Immature natural killer cell (primary cell): ENCODE data around the gene HEG1. TPM values are rescaled to one million over a fixed set of nuclear protein-coding genes. Genes with fewer than 3 reads are reported as not detected.
A peak's percentile ranks its signal among the peaks of the same experiment; 100 is the strongest.

Experiments used
- DNase-seq, 3 donors: peaks; one replicate each; pipeline ENCODE4 v3.0.0; 2022; ENCODE audit warnings: mixed read lengths in 1 of 3
- H3K27ac Mint-ChIP-seq, 6 donors: one replicate each; pipeline ENCODE4 v1.8.0; 2020; ENCODE audit warnings: mixed read lengths in 6 of 6, mild to moderate bottlenecking in 5 of 6, inconsistent platforms in 4 of 6, moderate library complexity in 3 of 6
- H3K27me3 Mint-ChIP-seq, 3 donors: one replicate each; pipeline ENCODE4 v1.8.0; 2020 to 2021; ENCODE audit warnings: low read depth in 3 of 3, mild to moderate bottlenecking in 3 of 3, mixed read lengths in 3 of 3, moderate library complexity in 3 of 3, inconsistent platforms in 1 of 3
- H3K36me3 Mint-ChIP-seq, 3 donors: one replicate each; pipeline ENCODE4 v1.8.0; 2020; ENCODE audit warnings: mixed read lengths in 3 of 3, inconsistent platforms in 2 of 3, mild to moderate bottlenecking in 2 of 3
- H3K4me1 Mint-ChIP-seq, 2 donors: one replicate each; pipeline ENCODE4 v1.8.0; 2020; ENCODE audit warnings: inconsistent platforms in 2 of 2, mild to moderate bottlenecking in 2 of 2, mixed read lengths in 2 of 2, moderate library complexity in 1 of 2
- H3K4me3 Mint-ChIP-seq, 5 donors: one replicate each; pipeline ENCODE4 v1.8.0; 2020; ENCODE audit warnings: mild to moderate bottlenecking in 5 of 5, mixed read lengths in 5 of 5, inconsistent platforms in 3 of 5, moderate library complexity in 3 of 5
- H3K9me3 Mint-ChIP-seq, 6 donors: one replicate each; pipeline ENCODE4 v1.8.0; 2020; ENCODE audit warnings: mild to moderate bottlenecking in 6 of 6, mixed read lengths in 6 of 6, inconsistent platforms in 4 of 6, moderate library complexity in 3 of 6
- polyA plus RNA-seq, 3 donors: library from polyadenylated mRNA; unstranded; fragments of 300-500 nt; fragmentation: Illumina TruSeq; gene quantifications; one replicate each; pipeline ENCODE4 v1.2.3, GENCODE V29; 2021

The HEG1 gene
- polyA plus RNA-seq, 3 donors from 2014 or later, result 2.1 to 12.1 (median 4.9) TPM

- peaks cover 0 to 1% (median 0%) of the 10 kb centered on the region in 6 donors for H3K9me3 Mint-ChIP-seq
Measured at GRCh38 chr3:125051205-125051604, 4.6 kb downstream of the HEG1 start.

GRCh38 chr3:125050488-125051090, 5.2 kb downstream of the HEG1 start:
- no peak for DNase-seq
- Mint-ChIP-seq H3K27ac (peak overlapping the region; percentile 60 to 98 (median 95)), H3K27me3 (peaks cover 2 to 9% (median 2%) of the 10 kb centered on the region in 3 donors), H3K36me3 (peaks cover 0 to 5% (median 4%) of the 10 kb centered on the region in 3 donors), H3K4me3 (peak overlapping the region; percentile 94 to 99 (median 98)), H3K4me1 (peaks cover 0 to 85% of the 10 kb centered on the region in 2 donors), H3K9me3 (peaks cover 0 to 1% (median 0%) of the 10 kb centered on the region in 6 donors)

More at GRCh38 chr3:125051205-125051604, 4.6 kb downstream of the HEG1 start:
- peak overlapping the region; percentile 90 to 98 (median 96) for H3K27ac Mint-ChIP-seq
- H3K36me3 Mint-ChIP-seq, result peaks cover 0 to 5% (median 4%) of the 10 kb centered on the region in 3 donors
- peak overlapping the region; percentile 94 to 99 (median 98) for H3K4me3 Mint-ChIP-seq
- no peak for DNase-seq
- peaks cover 2 to 87% of the 10 kb centered on the region in 2 donors for H3K4me1 Mint-ChIP-seq
- H3K27me3 Mint-ChIP-seq, result peaks cover 2 to 9% (median 2%) of the 10 kb centered on the region in 3 donors

- H3K4me3 Mint-ChIP-seq, result no peak overlapping the region
- peak overlapping the region; percentile 38 to 98 (median 72) for H3K27ac Mint-ChIP-seq
- peaks cover 0 to 74% of the 10 kb centered on the region in 2 donors for H3K4me1 Mint-ChIP-seq
Measured at GRCh38 chr3:125048282-125048681, 7.5 kb downstream of the HEG1 start.

GRCh38 chr3:125045965-125046364, 9.8 kb downstream of the HEG1 start:
- Mint-ChIP-seq H3K9me3 (peaks cover 0 to 1% (median 0%) of the 10 kb centered on the region in 6 donors), H3K27me3 (peaks cover 0 to 1% (median 0%) of the 10 kb centered on the region in 3 donors), H3K36me3 (peaks cover 0 to 5% (median 4%) of the 10 kb centered on the region in 3 donors), H3K4me1 (peaks cover 10 to 65% of the 10 kb centered on the region in 2 donors), H3K4me3 (peak overlapping the region in 1 of 5 donors; percentile 22), H3K27ac (peak overlapping the region in 1 of 6 donors; percentile 46)
- DNase-seq, result no peak

More at GRCh38 chr3:125048282-125048681, 7.5 kb downstream of the HEG1 start:
- no peak for DNase-seq
- H3K27me3 Mint-ChIP-seq, result peaks cover 0 to 4% (median 0%) of the 10 kb centered on the region in 3 donors
- H3K9me3 Mint-ChIP-seq, result peaks cover 0 to 1% (median 0%) of the 10 kb centered on the region in 6 donors
- H3K36me3 Mint-ChIP-seq, result peaks cover 0 to 5% (median 4%) of the 10 kb centered on the region in 3 donors

GRCh38 chr3:125045194-125045593, 10.6 kb downstream of the HEG1 start:
- Mint-ChIP-seq H3K4me1 (peaks cover 18 to 65% of the 10 kb centered on the region in 2 donors), H3K9me3 (peaks cover 0 to 1% (median 0%) of the 10 kb centered on the region in 6 donors), H3K27me3 (peaks cover 0 to 1% (median 0%) of the 10 kb centered on the region in 3 donors), H3K36me3 (no peaks in the 10 kb centered on the region), H3K4me3 (no peak overlapping the region), H3K27ac (no peak overlapping the region)
- no peak for DNase-seq

GRCh38 chr3:125043599-125044151, 12.1 kb downstream of the HEG1 start:
- Mint-ChIP-seq H3K4me1 (peaks cover 33 to 65% of the 10 kb centered on the region in 2 donors), H3K27me3 (peaks cover 0 to 1% (median 0%) of the 10 kb centered on the region in 3 donors), H3K9me3 (peaks cover 0 to 1% (median 0%) of the 10 kb centered on the region in 6 donors), H3K4me3 (no peak overlapping the region), H3K27ac (peak overlapping the region in 2 of 6 donors; percentile 18 to 19), H3K36me3 (no peaks in the 10 kb centered on the region)
- DNase-seq, result no peak

- DNase-seq, result no peak
- peaks cover 0 to 1% (median 0%) of the 10 kb centered on the region in 3 donors for H3K27me3 Mint-ChIP-seq
- H3K27ac Mint-ChIP-seq, result peak overlapping the region in 3 of 6 donors; percentile 15 to 61 (median 19)
- peaks cover 0 to 1% (median 0%) of the 10 kb centered on the region in 6 donors for H3K9me3 Mint-ChIP-seq
- no peak overlapping the region for H3K4me3 Mint-ChIP-seq
- H3K4me1 Mint-ChIP-seq, result peaks cover 41 to 65% of the 10 kb centered on the region in 2 donors
- no peaks in the 10 kb centered on the region for H3K36me3 Mint-ChIP-seq
Measured at GRCh38 chr3:125042725-125043406, 12.9 kb downstream of the HEG1 start.

GRCh38 chr3:125039131-125040100, 16.4 kb downstream of the HEG1 start:
- H3K9me3 Mint-ChIP-seq, result peaks cover 3 to 11% (median 6%) of the 10 kb centered on the region in 6 donors
- no peak overlapping the region for H3K4me3 Mint-ChIP-seq
- H3K36me3 Mint-ChIP-seq, result peaks cover 5 to 14% (median 5%) of the 10 kb centered on the region in 3 donors
- peaks cover 75% of the 10 kb centered on the region in 2 donors for H3K4me1 Mint-ChIP-seq
- DNase-seq, result no peak
- H3K27me3 Mint-ChIP-seq, result peaks cover 0 to 6% (median 2%) of the 10 kb centered on the region in 3 donors
- peak overlapping the region; percentile 12 to 68 (median 40) for H3K27ac Mint-ChIP-seq

- peak in 1 of 3 donors; percentile 9 for DNase-seq
- peaks cover 75 to 88% of the 10 kb centered on the region in 2 donors for H3K4me1 Mint-ChIP-seq
- H3K27ac Mint-ChIP-seq, result peak overlapping the region; percentile 54 to 85 (median 62)
- peaks cover 5 to 14% (median 5%) of the 10 kb centered on the region in 3 donors for H3K36me3 Mint-ChIP-seq
- peaks cover 3 to 11% (median 6%) of the 10 kb centered on the region in 6 donors for H3K9me3 Mint-ChIP-seq
- H3K27me3 Mint-ChIP-seq, result peaks cover 0 to 4% (median 2%) of the 10 kb centered on the region in 3 donors
- H3K4me3 Mint-ChIP-seq, result peak overlapping the region in 4 of 5 donors; percentile 7 to 35 (median 17)
Measured at GRCh38 chr3:125037498-125038150, 18.2 kb downstream of the HEG1 start.

GRCh38 chr3:125035217-125035616, 20.6 kb downstream of the HEG1 start:
- H3K27me3 Mint-ChIP-seq, result peaks cover 0 to 4% (median 2%) of the 10 kb centered on the region in 3 donors
- H3K27ac Mint-ChIP-seq, result peak overlapping the region; percentile 50 to 91 (median 80)
- peaks cover 3 to 11% (median 6%) of the 10 kb centered on the region in 6 donors for H3K9me3 Mint-ChIP-seq
- peaks cover 78 to 94% of the 10 kb centered on the region in 2 donors for H3K4me1 Mint-ChIP-seq
- peak; percentile 46 to 61 (median 47) for DNase-seq
- peak overlapping the region; percentile 0 to 60 (median 46) for H3K4me3 Mint-ChIP-seq
- peaks cover 5 to 14% (median 5%) of the 10 kb centered on the region in 3 donors for H3K36me3 Mint-ChIP-seq

- DNase-seq, result no peak
- Mint-ChIP-seq H3K36me3 (peaks cover 6 to 14% (median 10%) of the 10 kb centered on the region in 3 donors), H3K27ac (peak overlapping the region in 4 of 6 donors; percentile 51 to 84 (median 79)), H3K9me3 (peaks cover 3 to 11% (median 6%) of the 10 kb centered on the region in 6 donors), H3K27me3 (peaks cover 0 to 4% (median 2%) of the 10 kb centered on the region in 3 donors), H3K4me3 (no peak overlapping the region), H3K4me1 (peaks cover 76 to 92% of the 10 kb centered on the region in 2 donors)
Measured at GRCh38 chr3:125033616-125034015, 22.2 kb downstream of the HEG1 start.

- peaks cover 76 to 92% of the 10 kb centered on the region in 2 donors for H3K4me1 Mint-ChIP-seq
- peaks cover 11 to 18% (median 15%) of the 10 kb centered on the region in 3 donors for H3K36me3 Mint-ChIP-seq
- no peak for DNase-seq
- H3K4me3 Mint-ChIP-seq, result no peak overlapping the region
- peaks cover 0 to 6% (median 2%) of the 10 kb centered on the region in 3 donors for H3K27me3 Mint-ChIP-seq
- peak overlapping the region in 5 of 6 donors; percentile 51 to 84 (median 83) for H3K27ac Mint-ChIP-seq
- peaks cover 3 to 11% (median 6%) of the 10 kb centered on the region in 6 donors for H3K9me3 Mint-ChIP-seq
Measured at GRCh38 chr3:125033135-125033534, 22.7 kb downstream of the HEG1 start.
